ENCODE data around the gene NCAN.
"Not testable (repeated sequence)": the region's sequence is repeated elsewhere in the genome, so short reads cannot be mapped to it uniquely, and the experiment has no call there.

The NCAN gene

DNA sequence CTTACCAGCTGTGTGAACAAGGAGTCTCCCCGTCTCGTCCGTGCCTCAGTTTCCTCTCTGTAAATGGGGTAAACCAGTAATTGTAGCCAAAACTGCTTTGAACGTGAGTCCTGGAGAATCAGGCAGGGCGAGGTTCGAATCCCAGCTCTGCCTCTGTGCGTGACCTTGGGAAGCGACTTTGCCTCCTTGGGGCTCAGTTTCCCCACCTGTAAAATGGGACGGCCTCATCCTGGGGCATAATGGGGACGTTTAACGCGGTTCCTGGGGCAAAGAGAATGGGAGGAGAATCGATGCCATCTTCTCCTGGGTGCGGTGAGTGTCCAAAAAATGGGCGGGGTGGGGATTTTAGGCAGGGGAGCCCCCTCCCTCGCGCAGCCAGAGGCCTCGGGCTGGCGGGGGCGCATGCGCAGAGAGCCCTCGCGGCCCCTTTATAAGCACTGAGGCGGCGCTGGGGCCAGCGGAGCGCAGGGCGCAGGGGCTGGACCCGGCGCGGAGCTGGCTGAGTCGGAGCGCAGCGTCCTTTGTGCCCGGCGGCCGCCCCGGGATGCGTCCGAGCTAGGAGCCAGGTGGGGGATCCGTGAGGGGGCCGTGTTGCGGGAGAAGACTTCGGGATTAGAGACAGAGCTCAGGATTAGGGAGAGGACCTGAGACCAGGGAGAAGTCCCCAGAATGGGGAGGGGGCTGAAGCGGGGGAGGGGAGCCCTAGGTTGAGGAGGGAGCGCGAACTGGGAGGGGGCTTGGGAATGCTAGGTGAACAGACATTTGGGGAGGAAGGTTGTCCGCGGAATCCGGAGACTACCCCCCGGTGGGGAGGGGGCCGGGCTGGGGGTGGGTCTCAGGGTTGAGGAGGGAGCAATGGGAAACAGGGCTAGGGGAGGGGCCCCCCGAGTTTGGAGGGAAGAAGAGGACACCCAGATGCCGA is at the start of gene NCAN:
Gene NCAN, plus strand, starts transcription at position 460 of the 922 bp plus-strand sequence. CDS start 4,996 bp downstream, outside the sequence.
- peaks cover 41% of the 10 kb centered on the region for H3K27me3 ChIP-seq (ENCODE audit: insufficient read depth, low read length)
- no peak within 1 kb of the TSS for H3K4me3 ChIP-seq (ENCODE audit: low read depth, low read length)
- H3K79me2 ChIP-seq (ENCODE audit: control insufficient read depth, insufficient read depth, low read length, unreplicated experiment): no peaks in the 10 kb centered on the region

DNA sequence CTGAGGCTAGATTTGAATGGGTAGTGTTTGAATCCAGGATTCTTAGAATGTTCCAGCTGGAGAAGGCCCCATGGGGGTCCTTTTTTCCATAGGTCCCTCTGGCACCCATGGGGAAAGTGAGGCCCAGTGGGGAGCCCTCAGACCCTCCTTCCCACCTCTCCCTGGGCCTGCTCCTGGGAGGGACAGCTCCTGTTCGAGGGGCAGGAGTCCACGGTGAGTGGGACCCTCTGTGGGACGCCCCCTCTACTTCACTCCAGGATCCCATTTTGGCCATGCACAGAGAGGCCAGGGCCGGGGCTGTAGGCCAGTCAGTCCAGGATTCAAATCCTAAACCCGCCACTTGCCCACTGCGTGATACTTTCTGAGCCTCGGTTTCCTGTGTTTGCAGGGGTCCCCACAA is 49.3 kb upstream of the NCAN start:
- Histone ChIP-seq H3K79me2 (ENCODE audit: control insufficient read depth, insufficient read depth, low read length, unreplicated experiment) (no peaks in the 10 kb centered on the region), H3K36me3 (ENCODE audit: insufficient read depth, low read length) (no peaks in the 10 kb centered on the region), H3K27me3 (ENCODE audit: insufficient read depth, low read length) (no peaks in the 10 kb centered on the region), H2AFZ (ENCODE audit: low read length, unreplicated experiment) (no peak overlapping the region), H3K4me3 (ENCODE audit: low read depth, low read length) (no peak overlapping the region), H3K27ac (ENCODE audit: low read depth, low read length) (no peak overlapping the region), H3K4me1 (ENCODE audit: control insufficient read depth, insufficient read depth, low read length, unreplicated experiment) (no peaks in the 10 kb centered on the region)

More for the DNA sequence above, at the start of gene NCAN:
- no peak within 1 kb of the TSS for H3K27ac ChIP-seq (ENCODE audit: low read depth, low read length)
- H3K36me3 ChIP-seq (ENCODE audit: insufficient read depth, low read length): no peaks in the 10 kb centered on the region
- H3K4me1 ChIP-seq (ENCODE audit: control insufficient read depth, insufficient read depth, low read length, unreplicated experiment): no peaks in the 10 kb centered on the region
- no peak within 1 kb of the TSS for H2AFZ ChIP-seq (ENCODE audit: low read length, unreplicated experiment)

GRCh38 chr19:19165396-19165795 is 46.4 kb upstream of the NCAN start:
- Histone ChIP-seq H2AFZ (ENCODE audit: low read length, unreplicated experiment) (no peak overlapping the region), H3K27ac (ENCODE audit: low read depth, low read length) (no peak overlapping the region), H3K4me1 (ENCODE audit: control insufficient read depth, insufficient read depth, low read length, unreplicated experiment) (no peaks in the 10 kb centered on the region), H3K36me3 (ENCODE audit: insufficient read depth, low read length) (no peaks in the 10 kb centered on the region), H3K79me2 (ENCODE audit: control insufficient read depth, insufficient read depth, low read length, unreplicated experiment) (no peaks in the 10 kb centered on the region), H3K27me3 (ENCODE audit: insufficient read depth, low read length) (no peaks in the 10 kb centered on the region), H3K4me3 (ENCODE audit: low read depth, low read length) (no peak overlapping the region)

GRCh38 chr19:19167612-19168011 is 44.1 kb upstream of the NCAN start:
- H2AFZ ChIP-seq (ENCODE audit: low read length, unreplicated experiment): no peak overlapping the region
- peaks cover 7% of the 10 kb centered on the region for H3K4me1 ChIP-seq (ENCODE audit: control insufficient read depth, insufficient read depth, low read length, unreplicated experiment)
- no peak overlapping the region for H3K27ac ChIP-seq (ENCODE audit: low read depth, low read length)
- no peak overlapping the region for H3K4me3 ChIP-seq (ENCODE audit: low read depth, low read length)
- no peaks in the 10 kb centered on the region for H3K79me2 ChIP-seq (ENCODE audit: control insufficient read depth, insufficient read depth, low read length, unreplicated experiment)
- H3K27me3 ChIP-seq (ENCODE audit: insufficient read depth, low read length): no peaks in the 10 kb centered on the region
- H3K36me3 ChIP-seq (ENCODE audit: insufficient read depth, low read length): no peaks in the 10 kb centered on the region

DNA sequence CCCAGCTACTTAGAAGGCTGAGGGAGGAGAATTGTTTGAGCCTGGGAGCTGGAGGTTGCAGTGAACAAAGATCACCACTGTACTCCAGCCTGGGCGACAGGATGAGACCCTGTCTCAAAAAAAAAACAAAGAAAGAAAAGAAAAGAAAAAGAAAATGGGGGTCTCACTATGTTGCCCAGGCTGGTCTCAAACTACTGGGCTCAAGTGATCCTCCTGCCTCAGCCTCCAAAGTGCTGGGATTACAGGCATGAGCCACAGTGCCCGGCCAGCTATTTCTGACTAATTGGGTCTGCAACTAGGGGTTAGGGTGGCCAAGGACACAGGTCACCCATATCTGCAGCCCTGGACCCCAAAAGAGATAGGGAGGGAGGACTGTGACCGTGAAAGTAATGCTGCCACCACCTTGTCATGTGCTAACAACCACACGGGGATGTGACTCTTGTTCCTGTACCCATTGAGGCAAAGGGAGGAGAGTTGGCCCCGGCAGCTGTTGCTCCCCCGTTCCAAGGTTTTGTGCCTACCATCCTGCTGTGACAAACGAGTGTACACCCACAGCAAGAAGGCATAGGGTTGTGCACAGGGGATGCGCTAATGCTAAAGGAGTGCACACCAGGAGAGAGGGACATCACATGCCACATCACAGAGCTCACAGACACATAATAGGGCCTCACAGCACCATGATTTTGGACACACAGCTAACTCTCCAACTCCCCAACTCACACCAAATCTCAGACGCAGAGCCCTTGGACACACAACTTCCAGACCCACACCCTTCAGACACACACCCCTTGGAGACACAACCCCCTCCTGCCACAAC is 42.3 kb upstream of the NCAN start:
- H3K4me3 ChIP-seq (ENCODE audit: low read depth, low read length): no peak overlapping the region
- no peaks in the 10 kb centered on the region for H3K36me3 ChIP-seq (ENCODE audit: insufficient read depth, low read length)
- H3K4me1 ChIP-seq (ENCODE audit: control insufficient read depth, insufficient read depth, low read length, unreplicated experiment): peaks cover 7% of the 10 kb centered on the region
- no peak overlapping the region for H2AFZ ChIP-seq (ENCODE audit: low read length, unreplicated experiment)
- no peaks in the 10 kb centered on the region for H3K27me3 ChIP-seq (ENCODE audit: insufficient read depth, low read length)
- H3K79me2 ChIP-seq (ENCODE audit: control insufficient read depth, insufficient read depth, low read length, unreplicated experiment): no peaks in the 10 kb centered on the region
- no peak overlapping the region for H3K27ac ChIP-seq (ENCODE audit: low read depth, low read length)

DNA sequence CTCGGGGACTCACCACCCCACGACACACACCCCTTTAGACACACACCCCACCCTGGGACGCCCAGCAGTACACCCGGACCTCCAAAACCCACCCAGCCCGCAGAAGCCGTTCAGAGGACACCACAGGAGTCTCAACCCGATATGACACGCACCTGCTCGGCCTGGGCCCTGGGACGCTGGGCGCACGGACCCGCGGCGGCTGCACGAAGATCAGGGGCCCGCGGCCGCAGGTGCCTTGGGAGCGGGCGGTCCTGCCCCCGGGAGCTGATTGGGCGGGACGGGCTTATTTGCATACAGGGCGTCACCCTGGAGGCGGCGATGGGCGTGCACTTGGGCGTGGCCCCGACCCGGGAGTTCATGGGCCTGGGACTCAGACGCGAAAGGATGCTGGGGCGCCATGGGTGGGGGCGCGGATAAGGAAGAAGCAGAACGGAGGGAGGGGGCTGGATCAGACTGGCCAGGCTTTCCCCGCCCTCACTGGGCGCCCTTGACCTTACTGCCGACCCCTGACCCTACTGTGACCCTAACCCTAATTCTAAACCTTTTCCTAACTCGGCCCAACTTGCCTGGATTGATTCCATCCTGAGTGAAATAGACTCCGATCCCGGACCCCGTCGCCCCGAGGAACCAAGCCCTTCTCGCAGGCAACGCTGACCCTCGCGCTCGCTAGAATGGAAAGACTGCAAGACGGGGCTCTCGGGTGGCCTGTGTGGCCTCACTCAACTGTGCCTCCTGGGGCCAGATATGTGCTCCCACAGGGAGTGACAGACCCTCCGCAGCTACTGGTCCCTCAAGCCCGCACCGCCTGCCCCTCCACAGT is 41.5 kb upstream of the NCAN start, which contains the start of gene MEF2B:
Gene MEF2B, minus strand, starts transcription at position 211 of the 820 bp plus-strand sequence. CDS start 19,528 bp downstream, outside the sequence.
- peaks cover 7% of the 10 kb centered on the region for H3K4me1 ChIP-seq (ENCODE audit: control insufficient read depth, insufficient read depth, low read length, unreplicated experiment)
- no peaks in the 10 kb centered on the region for H3K36me3 ChIP-seq (ENCODE audit: insufficient read depth, low read length)
- no peak within 1 kb of the TSS for H3K27ac ChIP-seq (ENCODE audit: low read depth, low read length)
- H2AFZ ChIP-seq (ENCODE audit: low read length, unreplicated experiment): no peak within 1 kb of the TSS
- H3K4me3 ChIP-seq (ENCODE audit: low read depth, low read length): no peak within 1 kb of the TSS
- no peaks in the 10 kb centered on the region for H3K27me3 ChIP-seq (ENCODE audit: insufficient read depth, low read length)
- H3K79me2 ChIP-seq (ENCODE audit: control insufficient read depth, insufficient read depth, low read length, unreplicated experiment): no peaks in the 10 kb centered on the region

- Histone ChIP-seq H3K27ac (ENCODE audit: low read depth, low read length) (no peak overlapping the region), H3K79me2 (ENCODE audit: control insufficient read depth, insufficient read depth, low read length, unreplicated experiment) (no peaks in the 10 kb centered on the region), H2AFZ (ENCODE audit: low read length, unreplicated experiment) (no peak overlapping the region), H3K36me3 (ENCODE audit: insufficient read depth, low read length) (no peaks in the 10 kb centered on the region), H3K4me1 (ENCODE audit: control insufficient read depth, insufficient read depth, low read length, unreplicated experiment) (peaks cover 7% of the 10 kb centered on the region), H3K27me3 (ENCODE audit: insufficient read depth, low read length) (no peaks in the 10 kb centered on the region), H3K4me3 (ENCODE audit: low read depth, low read length) (no peak overlapping the region)
Measured at GRCh38 chr19:19170873-19171672, 40.7 kb upstream of the NCAN start.

- no peak overlapping the region for H2AFZ ChIP-seq (ENCODE audit: low read length, unreplicated experiment)
- no peaks in the 10 kb centered on the region for H3K36me3 ChIP-seq (ENCODE audit: insufficient read depth, low read length)
- H3K79me2 ChIP-seq (ENCODE audit: control insufficient read depth, insufficient read depth, low read length, unreplicated experiment): no peaks in the 10 kb centered on the region
- H3K4me1 ChIP-seq (ENCODE audit: control insufficient read depth, insufficient read depth, low read length, unreplicated experiment): peaks cover 7% of the 10 kb centered on the region
- no peak overlapping the region for H3K4me3 ChIP-seq (ENCODE audit: low read depth, low read length)
- no peaks in the 10 kb centered on the region for H3K27me3 ChIP-seq (ENCODE audit: insufficient read depth, low read length)
- no peak overlapping the region for H3K27ac ChIP-seq (ENCODE audit: low read depth, low read length)
Measured at GRCh38 chr19:19171821-19172532, 39.8 kb upstream of the NCAN start.

GRCh38 chr19:19173243-19173642 is 38.5 kb upstream of the NCAN start:
- not testable (repeated sequence) for H3K36me3 ChIP-seq (ENCODE audit: insufficient read depth, low read length); H3K79me2 ChIP-seq (ENCODE audit: control insufficient read depth, insufficient read depth, low read length, unreplicated experiment); H3K4me1 ChIP-seq (ENCODE audit: control insufficient read depth, insufficient read depth, low read length, unreplicated experiment); H3K4me3 ChIP-seq (ENCODE audit: low read depth, low read length); H3K27ac ChIP-seq (ENCODE audit: low read depth, low read length); H2AFZ ChIP-seq (ENCODE audit: low read length, unreplicated experiment); H3K27me3 ChIP-seq (ENCODE audit: insufficient read depth, low read length)

Measured in ACC112 (cell line).